ENCODE results near the gene CTXND1.

DNA sequence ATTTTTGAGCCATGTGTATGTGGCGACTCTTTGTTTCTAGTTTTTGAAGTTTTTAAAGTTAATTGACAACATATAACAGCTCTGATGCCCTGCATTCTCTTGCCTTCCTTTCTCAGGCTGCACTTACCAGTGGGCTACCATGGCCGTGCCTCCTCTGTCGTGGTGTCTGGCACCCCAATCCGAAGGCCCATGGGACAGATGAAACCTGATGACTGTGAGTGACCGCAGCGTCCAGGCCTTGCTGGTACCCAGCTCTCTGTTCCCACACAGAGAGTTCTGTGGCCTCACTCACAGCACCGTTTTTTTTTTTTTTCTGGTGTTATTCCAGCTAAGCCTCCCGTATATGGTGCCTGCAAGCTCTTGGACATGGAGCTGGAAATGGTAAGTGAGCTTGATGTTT, 84.1 kb downstream of the CTXND1 start:
- TF ChIP-seq, protein P1, sequence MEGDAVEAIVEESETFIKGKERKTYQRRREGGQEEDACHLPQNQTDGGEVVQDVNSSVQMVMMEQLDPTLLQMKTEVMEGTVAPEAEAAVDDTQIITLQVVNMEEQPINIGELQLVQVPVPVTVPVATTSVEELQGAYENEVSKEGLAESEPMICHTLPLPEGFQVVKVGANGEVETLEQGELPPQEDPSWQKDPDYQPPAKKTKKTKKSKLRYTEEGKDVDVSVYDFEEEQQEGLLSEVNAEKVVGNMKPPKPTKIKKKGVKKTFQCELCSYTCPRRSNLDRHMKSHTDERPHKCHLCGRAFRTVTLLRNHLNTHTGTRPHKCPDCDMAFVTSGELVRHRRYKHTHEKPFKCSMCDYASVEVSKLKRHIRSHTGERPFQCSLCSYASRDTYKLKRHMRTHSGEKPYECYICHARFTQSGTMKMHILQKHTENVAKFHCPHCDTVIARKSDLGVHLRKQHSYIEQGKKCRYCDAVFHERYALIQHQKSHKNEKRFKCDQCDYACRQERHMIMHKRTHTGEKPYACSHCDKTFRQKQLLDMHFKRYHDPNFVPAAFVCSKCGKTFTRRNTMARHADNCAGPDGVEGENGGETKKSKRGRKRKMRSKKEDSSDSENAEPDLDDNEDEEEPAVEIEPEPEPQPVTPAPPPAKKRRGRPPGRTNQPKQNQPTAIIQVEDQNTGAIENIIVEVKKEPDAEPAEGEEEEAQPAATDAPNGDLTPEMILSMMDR (IDR thresholded peaks at IDR 0.05; ENCODE audit: low read length), result no peak
- no peak for TF ChIP-seq EZH2 (optimal IDR thresholded peaks at IDR 0.05; ENCODE audit: low read depth, low read length)
- TF ChIP-seq EZH2phosphoT487 (IDR thresholded peaks at IDR 0.05; ENCODE audit: low read length), result no peak
